Measurements from ENCODE around the gene TIMP1.

GRCh38 chrX:47571215-47571614 is 11.0 kb upstream of the TIMP1 start:
- TF ChIP-seq, protein P1, sequence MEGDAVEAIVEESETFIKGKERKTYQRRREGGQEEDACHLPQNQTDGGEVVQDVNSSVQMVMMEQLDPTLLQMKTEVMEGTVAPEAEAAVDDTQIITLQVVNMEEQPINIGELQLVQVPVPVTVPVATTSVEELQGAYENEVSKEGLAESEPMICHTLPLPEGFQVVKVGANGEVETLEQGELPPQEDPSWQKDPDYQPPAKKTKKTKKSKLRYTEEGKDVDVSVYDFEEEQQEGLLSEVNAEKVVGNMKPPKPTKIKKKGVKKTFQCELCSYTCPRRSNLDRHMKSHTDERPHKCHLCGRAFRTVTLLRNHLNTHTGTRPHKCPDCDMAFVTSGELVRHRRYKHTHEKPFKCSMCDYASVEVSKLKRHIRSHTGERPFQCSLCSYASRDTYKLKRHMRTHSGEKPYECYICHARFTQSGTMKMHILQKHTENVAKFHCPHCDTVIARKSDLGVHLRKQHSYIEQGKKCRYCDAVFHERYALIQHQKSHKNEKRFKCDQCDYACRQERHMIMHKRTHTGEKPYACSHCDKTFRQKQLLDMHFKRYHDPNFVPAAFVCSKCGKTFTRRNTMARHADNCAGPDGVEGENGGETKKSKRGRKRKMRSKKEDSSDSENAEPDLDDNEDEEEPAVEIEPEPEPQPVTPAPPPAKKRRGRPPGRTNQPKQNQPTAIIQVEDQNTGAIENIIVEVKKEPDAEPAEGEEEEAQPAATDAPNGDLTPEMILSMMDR (IDR thresholded peaks at IDR 0.05) = no peak
- TF ChIP-seq EP300 (IDR thresholded peaks at IDR 0.05) (no peak), POLR2A (IDR thresholded peaks at IDR 0.05) (no peak)

Data from tibial nerve (tissue), 4 donors.